HG02885 (cell line): ENCODE measurements around the gene SH3GLB2.

Experiments
- ATAC-seq: cut with Tn5 transposase; IDR thresholded peaks from one replicate; pipeline ENCODE4 v1.9.1; 2021; ENCODE audit warnings: mild to moderate bottlenecking; ENCODE audit not compliant: unreplicated experiment, poor library complexity

Gene SH3GLB2

DNA sequence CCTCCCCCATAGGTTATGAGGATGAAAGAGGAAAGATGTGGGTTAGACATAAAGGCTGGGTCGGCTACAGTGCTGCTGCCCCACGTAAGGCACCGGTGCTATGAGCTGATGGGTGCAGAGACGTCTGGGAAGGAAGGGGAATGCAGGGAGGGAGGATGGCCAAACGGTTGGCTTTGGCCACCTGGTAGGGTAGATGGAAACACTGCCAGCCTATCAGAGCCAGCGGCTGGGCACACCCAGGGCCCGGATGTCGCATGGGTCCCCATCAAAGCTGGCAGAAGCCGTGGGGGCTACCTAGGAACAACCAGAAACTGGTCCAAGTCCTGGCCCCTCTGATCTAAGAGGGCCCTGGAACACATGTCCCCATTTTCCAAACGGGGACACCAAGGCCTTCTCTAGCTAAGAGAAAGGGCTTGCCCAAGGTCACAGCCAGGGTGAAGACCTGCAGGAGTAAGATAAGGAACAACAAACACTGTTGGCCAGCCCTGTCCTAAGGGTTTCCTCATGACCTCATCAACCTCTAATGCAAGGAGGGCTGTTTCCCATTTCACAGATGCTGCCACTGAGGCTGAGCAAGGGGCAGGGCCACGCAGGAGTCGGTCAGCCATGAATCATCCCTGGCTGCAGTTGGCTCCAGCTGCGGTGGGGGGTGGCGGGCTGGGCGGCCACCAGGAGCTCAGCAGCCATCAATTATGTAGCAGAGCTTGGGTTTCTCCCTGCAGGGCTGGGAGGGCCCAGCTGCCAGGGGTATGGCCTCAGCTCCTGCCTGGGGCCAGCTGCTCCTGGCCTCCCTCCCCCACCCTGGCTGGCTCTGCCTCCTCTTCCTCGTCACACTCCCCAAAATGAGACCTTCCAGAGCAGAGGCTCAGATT is 4.9 kb downstream of the SH3GLB2 start:
- ATAC-seq, result no peak

DNA sequence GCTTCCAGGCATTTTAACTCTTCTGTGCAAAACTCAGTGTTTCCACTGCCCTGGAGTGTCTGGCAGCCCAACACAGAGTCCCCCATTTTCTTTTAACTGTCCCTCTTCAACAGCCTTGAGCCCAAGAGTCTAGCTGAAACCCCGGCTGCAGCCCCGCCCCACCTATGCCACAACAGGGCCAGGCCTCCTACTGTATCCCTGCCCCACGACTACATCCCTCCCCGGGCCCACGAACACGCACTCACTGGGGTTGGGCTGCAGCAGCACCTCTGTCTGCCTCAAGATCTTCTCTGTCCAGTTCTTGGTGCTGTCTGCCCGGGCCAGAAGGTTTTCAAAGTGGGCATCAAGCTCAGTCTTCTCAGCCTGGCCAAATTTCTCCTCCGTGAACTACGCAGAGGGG is 6.1 kb downstream of the SH3GLB2 start:
- ATAC-seq, result no peak

DNA sequence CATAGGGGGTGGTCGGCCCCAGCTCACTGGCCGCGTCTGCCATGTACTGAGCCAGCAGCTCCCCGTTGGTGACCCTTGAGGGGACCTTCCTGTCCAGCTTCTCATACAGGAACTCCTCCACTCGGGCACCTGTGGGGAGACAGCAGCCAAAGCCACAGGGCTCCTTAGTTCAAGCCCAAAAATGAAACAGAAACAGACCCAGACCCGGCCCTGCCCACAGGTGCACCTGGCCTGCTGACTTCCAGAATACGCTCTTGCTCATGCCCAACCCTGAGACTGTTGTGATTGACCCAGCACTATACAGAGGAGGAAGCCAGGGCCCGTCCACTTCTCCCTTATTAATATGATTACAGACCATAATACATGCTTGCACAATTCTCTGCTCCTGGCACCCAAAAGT is 7.0 kb downstream of the SH3GLB2 start:
- peak; percentile 76 for ATAC-seq

DNA sequence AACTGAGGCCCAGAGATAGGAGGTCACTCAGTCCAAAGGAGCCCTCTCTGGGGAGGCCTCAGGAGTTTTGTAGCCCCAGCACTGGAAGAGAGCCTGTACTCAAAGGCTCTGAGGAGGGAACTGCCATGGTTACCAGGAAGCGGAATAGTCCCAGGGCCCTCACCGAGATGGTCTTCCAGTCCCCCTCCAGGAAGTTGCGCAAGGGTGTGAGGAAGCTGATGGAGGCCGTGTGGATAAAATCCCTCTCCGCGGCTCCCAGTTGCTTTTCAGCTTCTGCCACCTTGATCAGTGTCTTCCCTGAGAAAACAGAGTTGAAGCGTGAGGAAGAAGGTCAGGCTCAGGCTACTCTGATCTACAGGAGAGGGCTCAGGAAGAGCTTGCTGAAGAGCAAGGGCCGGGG is 13.5 kb downstream of the SH3GLB2 start:
- no peak for ATAC-seq

DNA sequence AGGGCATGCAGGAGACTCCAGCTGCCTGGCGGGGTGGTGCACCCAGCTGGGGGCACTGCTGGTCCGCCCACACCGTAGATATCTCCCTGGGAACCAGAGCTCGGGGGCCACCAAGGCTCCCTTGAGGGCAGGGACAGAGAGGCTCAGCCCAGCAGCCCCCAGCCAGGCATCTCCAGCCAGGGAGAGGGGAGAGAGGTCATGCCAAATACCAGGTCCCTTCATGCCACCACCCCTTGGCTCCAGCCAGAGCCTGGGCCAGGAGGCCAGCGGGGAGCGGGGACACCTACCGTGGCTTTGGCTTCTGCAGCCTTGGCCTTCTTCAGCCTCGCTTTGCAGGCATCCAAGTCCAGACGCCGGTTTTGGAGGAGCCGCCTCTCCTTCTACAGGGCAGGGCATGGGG is 14.0 kb downstream of the SH3GLB2 start:
- no peak for ATAC-seq

DNA sequence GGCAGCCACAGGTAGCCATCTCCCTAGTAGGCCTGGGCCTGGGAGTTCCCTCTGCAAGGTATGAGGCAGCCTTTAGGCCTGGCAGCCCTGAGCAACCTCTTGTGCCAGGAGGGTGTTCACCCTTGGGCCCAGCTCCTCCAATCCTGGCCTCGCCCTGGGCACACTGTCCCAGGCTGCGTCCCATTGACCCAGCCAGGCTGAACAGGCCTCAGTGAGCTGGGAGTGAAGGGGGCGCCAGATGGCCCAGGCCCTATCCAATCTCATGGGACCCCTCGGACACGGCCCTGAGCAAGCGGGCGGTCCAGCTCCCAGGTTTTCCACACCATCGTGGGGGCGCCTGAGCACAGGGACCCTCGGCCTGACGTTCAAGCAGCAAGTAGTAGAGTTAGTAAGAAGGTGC is 14.5 kb downstream of the SH3GLB2 start:
- ATAC-seq, result no peak

DNA sequence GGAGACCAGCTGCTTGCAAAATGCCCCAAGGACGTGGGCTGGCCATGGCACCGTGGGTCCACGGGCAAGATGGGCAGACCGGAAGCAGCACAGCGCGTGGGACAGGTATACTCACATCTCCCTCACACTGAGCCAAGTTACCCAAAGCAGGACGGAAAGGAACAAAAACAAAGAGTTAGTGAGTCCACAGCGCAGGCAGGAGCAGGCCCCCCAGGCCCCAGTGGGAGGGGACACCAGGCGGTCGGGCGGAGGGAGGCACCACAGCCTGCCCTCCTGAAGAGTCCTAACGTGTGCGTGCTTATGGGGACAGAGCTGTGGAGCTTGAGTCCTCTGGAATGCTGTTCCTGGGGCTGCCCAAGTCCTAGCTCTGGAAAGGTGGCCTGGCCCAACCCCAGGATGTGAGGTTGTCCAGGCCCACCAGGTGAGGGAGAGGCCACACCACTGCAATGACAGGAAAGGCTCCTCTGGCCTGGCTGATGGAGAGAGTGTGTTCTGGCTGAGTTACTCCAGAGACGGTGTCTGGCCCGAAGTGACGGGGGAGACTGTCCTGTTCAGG is 15.2 kb downstream of the SH3GLB2 start:
- ATAC-seq, result no peak

DNA sequence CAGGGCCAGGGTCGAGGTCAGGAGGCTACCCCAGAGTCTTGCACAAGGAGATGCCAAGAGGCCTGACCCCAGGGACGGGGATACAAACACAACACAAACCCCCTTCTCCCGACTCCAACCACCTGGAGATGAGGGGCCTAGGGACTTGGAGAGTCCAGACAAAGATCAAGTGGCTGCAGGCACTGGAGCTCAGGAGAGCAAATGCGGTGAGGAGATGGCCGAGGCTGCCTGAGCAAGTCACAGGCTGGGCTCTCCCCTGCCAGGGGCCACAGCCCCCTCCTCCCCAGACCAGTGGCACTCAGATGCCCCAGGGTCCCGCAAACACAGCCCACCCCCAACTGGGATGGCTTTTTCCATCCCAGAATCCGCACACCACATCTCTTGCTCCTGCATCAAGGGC is 15.8 kb downstream of the SH3GLB2 start:
- no peak for ATAC-seq

DNA sequence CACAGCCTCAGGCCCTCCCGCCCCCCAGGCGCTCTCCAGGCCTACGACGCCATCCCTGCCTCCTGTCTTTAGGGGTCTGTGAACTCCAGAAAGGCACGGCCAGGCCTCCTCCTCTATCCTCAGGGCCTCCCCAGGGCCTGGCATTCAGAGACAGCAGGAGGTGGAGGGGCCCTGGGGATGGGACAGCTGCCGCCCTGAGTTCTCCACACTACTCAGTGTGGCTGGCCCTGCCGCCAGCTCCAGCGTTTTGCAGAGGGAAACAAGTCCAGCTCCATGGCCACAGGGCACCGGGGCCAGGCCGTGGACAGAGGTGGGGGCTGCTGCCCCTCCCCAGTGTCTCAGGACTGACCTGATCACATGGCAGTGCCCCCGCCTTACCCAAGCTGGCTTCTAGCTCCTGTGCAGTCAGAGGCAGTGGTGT is 16.4 kb downstream of the SH3GLB2 start:
- ATAC-seq, result no peak

DNA sequence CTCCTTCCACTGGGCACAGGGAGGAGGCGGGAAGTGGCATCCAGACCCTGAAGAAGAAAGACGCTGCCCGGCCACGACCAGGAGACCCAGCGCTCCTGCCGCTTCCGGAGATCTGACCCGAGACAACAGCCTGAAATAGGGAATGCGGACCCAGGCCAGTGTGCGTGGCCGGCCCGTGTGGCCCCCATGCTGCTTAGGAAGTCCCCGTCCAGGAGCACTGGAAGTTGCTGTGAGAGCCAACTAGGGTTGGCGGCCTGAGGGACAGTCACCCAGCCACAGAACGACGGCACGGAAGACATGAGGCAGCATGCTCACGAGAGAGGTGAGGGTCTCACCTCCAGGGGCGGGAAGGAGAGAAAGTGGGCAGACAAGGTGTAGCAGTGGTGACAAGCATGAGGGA is 17.0 kb downstream of the SH3GLB2 start:
- ATAC-seq, result no peak

DNA sequence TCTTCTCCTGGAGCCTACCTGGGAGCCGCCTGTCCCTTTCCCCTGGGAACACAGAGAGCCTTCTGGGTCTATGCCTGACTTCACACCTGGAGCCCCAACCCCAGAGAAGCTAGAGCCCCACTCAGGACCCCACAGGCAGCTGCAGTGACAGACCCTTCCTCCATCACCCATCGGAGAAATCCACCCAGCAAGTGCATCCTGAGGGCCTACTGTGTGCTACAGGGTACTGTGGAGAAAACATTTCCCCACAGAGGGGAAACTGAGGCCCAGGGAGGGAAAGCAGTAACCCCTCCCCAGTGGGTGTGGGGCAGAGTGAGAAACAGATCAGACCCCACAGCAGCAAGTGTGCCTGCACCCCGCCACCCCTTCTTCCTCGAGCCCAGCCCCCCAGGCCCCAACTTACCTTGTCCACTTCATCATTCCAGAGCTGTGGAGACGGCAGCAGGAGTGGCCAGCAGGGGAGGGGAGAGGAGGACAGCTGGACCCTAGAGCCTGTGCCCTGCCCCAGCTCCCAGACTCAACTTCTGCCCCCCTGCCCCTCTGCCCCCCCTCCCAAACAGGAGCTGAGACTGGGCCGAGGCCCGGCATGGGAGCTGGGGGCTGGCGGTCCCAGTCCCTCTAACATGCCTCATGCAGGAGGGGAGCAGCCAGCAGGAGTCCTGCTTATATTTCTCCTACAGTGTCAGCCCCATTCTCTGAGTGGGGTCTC is 17.7 kb downstream of the SH3GLB2 start:
- ATAC-seq, result no peak

DNA sequence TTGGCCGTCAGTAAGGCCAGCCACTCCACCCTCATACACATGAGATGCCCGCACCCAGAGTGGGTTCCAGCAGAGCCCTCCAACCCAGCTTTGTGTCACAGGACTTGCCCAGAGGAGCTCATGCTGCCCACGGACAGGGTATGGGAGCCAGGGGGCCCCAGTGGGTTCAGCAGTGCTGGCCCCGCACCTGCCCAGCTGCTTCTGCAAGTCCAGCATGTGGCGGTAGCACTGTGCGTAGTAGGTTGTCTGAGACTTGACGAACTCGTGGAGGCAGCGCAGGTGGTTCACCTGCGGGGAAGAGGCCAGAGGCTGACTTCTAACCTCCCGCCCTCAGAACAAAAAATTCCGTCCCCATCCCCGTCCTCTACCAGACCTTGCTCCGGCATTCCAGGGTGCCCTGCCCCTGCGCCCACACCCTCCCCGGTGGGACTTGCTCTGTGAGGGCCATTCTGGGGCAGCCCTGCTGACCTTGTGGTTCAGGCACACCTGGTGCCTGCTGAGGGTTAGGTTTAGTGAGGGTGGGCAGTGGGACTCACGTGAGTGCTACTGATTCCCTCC is 18.5 kb downstream of the SH3GLB2 start:
- ATAC-seq, result no peak

DNA sequence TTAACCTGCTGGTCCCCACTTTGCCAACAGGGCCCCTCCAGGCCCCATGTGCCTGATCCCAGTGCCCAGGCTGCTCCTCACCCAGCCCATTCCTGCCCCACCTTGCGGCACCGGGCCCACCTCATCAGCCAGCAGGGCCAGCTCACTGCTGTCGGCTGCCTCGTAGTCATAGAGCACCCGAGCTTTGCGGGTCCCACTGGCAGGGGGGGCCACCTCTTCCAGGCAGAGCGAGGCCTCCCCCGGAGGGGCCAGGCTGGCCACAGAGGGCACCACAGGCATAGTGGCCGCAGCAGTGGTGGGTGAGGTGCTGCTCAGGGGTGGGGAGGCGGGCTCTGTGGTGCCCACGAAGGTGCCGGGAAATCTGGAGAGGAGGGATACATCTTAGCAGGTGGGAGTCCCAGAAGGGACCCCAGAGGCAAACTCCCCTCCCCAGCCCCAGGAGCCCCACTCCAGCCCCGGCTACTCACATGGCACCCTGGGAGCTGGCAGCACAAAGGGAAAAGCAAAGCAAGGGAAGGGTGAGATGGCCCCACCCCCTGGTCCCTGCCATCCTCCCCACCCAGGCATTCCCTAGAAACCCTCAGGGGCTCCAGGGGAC is 19.0 kb downstream of the SH3GLB2 start:
- ATAC-seq, result no peak

DNA sequence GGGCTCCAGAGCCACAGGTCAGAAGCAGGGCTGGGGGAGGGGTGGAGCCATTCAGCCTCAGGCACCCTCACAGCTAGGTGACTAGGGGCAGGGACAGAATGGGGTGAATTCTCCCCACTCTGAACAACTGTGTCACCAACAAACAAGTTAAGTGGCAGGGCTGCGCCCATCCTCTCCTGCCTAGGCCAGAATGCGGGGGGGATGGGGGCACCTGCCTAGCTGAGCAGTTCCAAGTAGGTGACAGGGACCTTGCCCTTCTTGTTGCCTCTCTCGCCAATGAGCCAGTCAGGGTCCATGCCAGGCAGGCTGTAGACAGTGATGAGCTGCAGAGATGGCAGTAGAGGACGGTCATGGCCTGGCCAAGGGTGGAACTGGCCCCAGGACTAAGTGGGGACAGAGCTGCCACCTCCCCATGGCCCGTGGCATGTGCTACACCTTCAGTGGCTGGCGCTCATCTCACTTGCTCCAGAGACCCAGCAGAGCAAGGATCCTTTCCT is 19.6 kb downstream of the SH3GLB2 start:
- ATAC-seq, result no peak

DNA sequence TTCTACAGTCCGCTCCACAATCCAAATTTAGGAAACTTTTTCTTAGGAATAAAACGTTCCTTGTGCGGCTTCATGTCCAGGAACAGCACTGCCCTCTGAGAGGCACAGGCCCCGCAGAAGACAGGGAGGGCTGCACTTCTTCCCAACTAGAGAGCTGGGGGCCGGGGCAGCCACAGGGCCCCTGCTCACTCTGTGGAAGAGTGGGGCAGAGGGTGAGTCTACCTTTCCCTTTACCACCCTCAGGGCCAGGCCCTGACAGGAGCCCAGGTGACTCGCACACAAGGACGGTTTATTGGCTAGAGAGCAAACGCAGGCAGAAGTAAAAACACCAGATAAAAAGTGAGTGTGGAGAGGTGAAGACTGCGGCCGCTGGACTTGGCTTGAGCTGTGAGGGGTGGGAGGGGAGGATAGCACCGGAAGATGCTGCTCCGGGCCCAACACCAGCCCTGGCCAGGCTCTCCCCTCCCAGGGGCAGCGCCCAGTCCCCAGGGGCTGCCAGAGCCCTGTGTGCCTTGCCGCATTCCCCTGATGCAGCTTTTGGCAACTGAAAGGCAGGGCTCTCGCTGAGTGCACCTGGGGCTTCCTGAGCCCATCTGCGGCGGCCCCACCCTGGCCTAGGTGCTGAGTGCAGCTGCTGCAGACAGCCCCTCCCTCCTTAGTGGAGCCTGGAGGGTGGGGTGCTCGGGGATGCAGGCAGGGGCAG is 20.2 kb downstream of the SH3GLB2 start:
- ATAC-seq, result no peak

DNA sequence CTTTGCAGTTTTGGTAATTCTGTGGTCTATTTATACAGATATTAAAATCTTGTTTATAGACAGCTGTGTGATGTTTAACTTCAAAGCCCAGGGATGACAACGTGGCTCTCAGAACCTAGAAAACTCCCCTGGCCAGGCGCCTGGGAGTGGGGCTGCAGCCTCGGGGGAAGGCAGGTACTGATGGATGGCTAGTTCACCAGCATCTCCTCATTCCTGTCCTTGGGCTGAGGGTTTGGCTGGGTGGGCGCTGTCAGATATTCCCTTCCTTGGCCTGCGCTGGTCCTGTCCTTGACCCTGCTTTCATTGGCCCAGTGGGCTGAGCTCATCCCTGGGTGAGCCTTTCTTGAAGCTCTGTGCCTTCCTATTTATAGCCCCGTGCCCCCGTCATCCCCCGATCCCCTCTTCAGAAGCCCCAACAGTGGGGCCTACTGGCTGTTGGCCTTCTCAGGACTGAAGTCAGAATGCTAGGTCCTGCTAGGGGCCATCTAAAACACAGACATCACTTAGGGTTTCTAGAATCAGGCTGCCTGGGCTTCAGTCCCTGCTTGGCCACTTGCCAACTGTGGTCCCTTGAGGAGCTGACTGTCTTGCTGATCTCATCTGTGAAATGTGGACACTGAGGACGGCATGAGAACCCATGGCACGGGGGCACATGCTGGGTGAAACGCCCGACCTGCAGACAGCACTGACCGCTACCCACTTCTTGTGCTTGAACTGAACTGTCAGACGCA is 20.9 kb downstream of the SH3GLB2 start:
- ATAC-seq, result no peak

DNA sequence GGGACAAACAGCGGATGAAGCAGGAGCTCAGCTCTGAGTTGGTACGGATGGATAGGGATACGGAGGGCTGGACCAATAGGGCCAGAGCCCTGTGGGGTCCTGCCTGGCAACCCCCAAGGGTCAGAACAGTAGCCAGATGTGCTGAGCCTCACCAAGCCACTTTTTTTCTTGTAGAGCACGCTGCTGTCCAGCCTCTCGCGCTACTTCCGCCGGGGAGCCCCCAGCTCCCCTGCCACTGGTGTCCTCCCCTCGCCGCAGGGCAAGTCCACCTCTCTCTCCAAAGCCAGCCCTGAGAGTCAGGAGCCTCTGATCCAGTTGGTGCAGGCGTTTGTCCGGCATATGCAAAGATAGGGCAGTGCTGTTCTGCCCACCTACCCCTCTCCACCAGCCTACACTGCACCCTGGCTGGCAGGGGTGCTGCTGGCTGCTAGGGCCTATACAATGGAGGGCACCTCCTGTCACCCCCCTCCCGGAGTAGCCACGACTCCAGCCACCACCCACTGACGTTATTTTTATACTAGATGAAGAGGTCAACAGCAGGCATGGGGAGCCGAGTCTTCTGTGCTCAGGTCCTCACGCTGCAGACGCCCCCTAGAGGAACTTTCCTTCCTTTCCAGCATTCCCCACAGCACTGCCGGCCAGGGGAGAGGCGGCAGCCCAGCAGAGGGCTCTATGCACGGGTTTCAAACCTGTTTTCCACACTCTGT is 21.6 kb downstream of the SH3GLB2 start:
- ATAC-seq, result peak; percentile 38

DNA sequence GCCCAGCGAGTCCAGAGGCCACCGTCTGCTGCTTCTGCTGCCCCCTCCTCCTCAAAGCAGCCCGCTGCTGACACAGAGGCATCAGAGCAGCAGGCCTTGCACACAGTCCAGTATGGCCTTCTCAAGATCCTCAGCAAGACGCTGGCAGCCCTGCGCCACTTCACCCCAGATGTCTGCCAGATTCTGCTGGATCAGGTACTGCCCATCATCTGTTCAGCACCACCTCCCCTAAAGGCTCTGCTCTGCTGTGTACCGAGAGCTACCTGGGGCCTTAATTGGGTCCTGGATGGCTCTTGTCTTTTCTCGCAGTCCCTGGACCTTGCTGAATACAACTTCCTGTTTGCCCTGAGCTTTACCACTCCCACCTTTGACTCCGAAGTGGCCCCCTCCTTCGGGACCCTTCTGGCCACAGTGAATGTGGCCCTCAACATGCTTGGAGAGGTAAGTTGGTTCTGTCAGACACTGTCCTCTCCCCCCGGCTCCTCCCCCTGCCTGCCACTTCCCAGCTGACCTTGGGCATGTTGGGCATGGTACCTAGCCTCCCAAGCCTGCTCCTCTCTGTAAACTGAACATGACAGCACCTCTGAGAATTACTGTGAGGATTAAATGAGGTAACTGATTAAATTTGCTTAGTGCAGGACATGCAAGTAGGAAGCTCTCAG is 22.7 kb downstream of the SH3GLB2 start:
- no peak for ATAC-seq
